Nephron (organoid): ENCODE measurements around the gene ZNF277.
A peak's percentile ranks its signal among the peaks of the same experiment; 100 is the strongest.

Source experiments
- H3K27ac Mint-ChIP-seq, 3 experiments: 2 replicates each; pipeline ENCODE4 v1.8.0; 2020; ENCODE audit warnings: mixed read lengths in 3 of 3, mild to moderate bottlenecking in 2 of 3, moderate library complexity in 1 of 3
- H3K27me3 Mint-ChIP-seq: 2 replicates; pipeline ENCODE4 v1.8.0; 2021; ENCODE audit warnings: low read depth, mild to moderate bottlenecking, moderate library complexity, mixed read lengths
- H3K36me3 Mint-ChIP-seq: 2 replicates; pipeline ENCODE4 v1.8.0; 2020; ENCODE audit warnings: low read depth, mixed read lengths
- H3K4me1 Mint-ChIP-seq: 2 replicates; pipeline ENCODE4 v1.8.0; 2020; ENCODE audit warnings: mixed read lengths
- H3K4me3 Mint-ChIP-seq, 3 experiments: 2 replicates each; pipeline ENCODE4 v1.8.0; 2020; ENCODE audit warnings: mild to moderate bottlenecking in 3 of 3, mixed read lengths in 3 of 3, moderate library complexity in 2 of 3
- H3K9me3 Mint-ChIP-seq: 2 replicates; pipeline ENCODE4 v1.8.0; 2020; ENCODE audit warnings: mixed read lengths
- TF ChIP-seq, protein P1 (sequence below), 3 experiments: fragments of 200-600 bp; sonication (generic); IDR thresholded peaks; one replicate each; pipeline ENCODE4 v1.5.0; 2021; ENCODE audit warnings: antibody characterized with exemption in 3 of 3; ENCODE audit not compliant: unreplicated experiment in 3 of 3

The ZNF277 gene

DNA sequence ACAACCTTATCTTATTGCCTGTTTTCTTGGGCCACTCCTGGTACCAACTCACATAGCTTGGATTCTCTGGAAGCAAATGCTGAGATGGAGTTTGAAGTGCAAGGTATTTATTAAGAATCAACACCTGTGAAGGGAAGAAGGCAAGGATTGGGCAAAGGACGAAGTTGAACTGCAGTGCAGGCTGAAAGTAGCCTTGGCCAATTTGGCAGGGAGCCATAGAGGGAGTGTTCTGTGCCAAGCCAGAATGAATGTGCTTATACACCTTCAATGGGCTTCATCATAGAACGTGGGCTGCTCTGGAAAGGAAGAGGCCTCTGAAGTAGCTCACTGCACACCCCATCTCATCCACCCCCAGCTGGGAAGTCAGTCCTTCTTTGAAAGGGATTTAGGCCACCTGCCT is 163.9 kb downstream of the ZNF277 start:
- Mint-ChIP-seq H3K4me1 (no peaks in the 10 kb centered on the region), H3K27ac (no peak overlapping the region), H3K9me3 (no peaks in the 10 kb centered on the region), H3K4me3 (no peak overlapping the region), H3K27me3 (peaks cover 4% of the 10 kb centered on the region), H3K36me3 (no peaks in the 10 kb centered on the region)
- TF ChIP-seq, protein P1, sequence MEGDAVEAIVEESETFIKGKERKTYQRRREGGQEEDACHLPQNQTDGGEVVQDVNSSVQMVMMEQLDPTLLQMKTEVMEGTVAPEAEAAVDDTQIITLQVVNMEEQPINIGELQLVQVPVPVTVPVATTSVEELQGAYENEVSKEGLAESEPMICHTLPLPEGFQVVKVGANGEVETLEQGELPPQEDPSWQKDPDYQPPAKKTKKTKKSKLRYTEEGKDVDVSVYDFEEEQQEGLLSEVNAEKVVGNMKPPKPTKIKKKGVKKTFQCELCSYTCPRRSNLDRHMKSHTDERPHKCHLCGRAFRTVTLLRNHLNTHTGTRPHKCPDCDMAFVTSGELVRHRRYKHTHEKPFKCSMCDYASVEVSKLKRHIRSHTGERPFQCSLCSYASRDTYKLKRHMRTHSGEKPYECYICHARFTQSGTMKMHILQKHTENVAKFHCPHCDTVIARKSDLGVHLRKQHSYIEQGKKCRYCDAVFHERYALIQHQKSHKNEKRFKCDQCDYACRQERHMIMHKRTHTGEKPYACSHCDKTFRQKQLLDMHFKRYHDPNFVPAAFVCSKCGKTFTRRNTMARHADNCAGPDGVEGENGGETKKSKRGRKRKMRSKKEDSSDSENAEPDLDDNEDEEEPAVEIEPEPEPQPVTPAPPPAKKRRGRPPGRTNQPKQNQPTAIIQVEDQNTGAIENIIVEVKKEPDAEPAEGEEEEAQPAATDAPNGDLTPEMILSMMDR (IDR thresholded peaks at IDR 0.05; ENCODE audit: unreplicated experiment in 3 of 3): no peak

DNA sequence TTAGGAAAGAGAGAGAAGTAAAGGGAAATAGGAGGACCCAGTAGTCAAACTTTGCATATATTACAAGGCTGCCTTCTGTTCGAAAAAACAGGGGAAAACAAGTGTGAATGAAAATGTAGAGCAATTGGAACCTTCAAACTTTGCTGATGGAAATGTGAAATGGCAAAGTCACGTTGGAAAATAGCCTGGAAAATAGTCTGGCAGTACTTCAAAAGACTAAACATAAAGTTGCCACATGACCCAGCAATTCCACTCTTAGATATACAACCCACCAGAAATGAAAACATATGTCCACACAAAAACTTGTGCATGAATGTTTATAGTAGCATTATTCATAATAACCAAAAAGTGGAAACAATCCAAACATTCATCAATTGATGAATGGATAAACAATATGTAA is 165.2 kb downstream of the ZNF277 start:
- no peak overlapping the region for H3K4me3 Mint-ChIP-seq
- TF ChIP-seq, protein P1 (IDR thresholded peaks at IDR 0.05; ENCODE audit: unreplicated experiment in 3 of 3): no peak
- no peaks in the 10 kb centered on the region for H3K9me3 Mint-ChIP-seq
- H3K27me3 Mint-ChIP-seq: peaks cover 4% of the 10 kb centered on the region
- H3K4me1 Mint-ChIP-seq: no peaks in the 10 kb centered on the region
- H3K36me3 Mint-ChIP-seq: no peaks in the 10 kb centered on the region
- peak overlapping the region in 1 of 3 experiments; percentile 3 for H3K27ac Mint-ChIP-seq

DNA sequence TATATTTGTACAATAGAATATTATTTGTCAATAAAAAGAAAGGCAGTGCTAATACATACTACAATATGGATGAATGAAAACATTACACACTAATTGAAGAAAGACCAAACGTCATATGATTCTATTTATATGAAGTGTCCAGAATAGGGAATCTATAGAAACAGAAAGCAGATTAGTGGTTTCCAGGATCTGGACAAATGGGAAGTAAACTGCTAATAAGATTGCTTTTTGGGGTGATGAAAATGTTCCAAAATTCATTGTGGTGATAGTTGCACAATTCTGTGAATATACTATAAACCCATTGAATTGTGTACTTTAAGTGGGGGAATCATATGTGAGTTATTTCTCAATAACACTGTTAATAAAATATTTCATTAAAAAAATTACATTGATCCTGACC is 165.6 kb downstream of the ZNF277 start:
- Mint-ChIP-seq H3K27me3 (peaks cover 4% of the 10 kb centered on the region), H3K9me3 (no peaks in the 10 kb centered on the region), H3K4me3 (no peak overlapping the region), H3K27ac (no peak overlapping the region), H3K4me1 (no peaks in the 10 kb centered on the region), H3K36me3 (no peaks in the 10 kb centered on the region)
- TF ChIP-seq, protein P1 (IDR thresholded peaks at IDR 0.05; ENCODE audit: unreplicated experiment in 3 of 3): no peak

DNA sequence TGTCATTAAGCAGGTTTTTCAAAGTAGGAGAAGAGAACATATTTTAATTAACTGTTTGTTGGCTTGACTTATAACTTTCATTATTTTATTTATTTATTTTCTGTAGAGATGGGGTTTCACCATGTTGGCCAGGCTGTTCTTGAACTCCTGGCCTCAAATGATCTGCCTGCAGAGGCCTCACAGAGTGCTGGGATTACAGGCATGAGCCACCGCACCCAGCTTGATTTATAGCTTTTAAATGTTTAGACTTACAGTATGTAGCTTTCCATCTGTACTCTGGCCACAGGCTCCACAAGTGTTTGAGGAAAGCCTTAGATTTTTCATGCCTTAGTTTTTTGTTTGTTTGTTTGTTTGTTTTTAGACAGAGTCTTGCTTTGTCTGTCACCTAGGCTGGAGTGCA is 171.1 kb downstream of the ZNF277 start:
- Mint-ChIP-seq H3K36me3 (no peaks in the 10 kb centered on the region), H3K4me3 (no peak overlapping the region), H3K27ac (no peak overlapping the region), H3K27me3 (no peaks in the 10 kb centered on the region), H3K4me1 (no peaks in the 10 kb centered on the region), H3K9me3 (no peaks in the 10 kb centered on the region)
- TF ChIP-seq, protein P1 (IDR thresholded peaks at IDR 0.05; ENCODE audit: unreplicated experiment in 3 of 3): no peak

DNA sequence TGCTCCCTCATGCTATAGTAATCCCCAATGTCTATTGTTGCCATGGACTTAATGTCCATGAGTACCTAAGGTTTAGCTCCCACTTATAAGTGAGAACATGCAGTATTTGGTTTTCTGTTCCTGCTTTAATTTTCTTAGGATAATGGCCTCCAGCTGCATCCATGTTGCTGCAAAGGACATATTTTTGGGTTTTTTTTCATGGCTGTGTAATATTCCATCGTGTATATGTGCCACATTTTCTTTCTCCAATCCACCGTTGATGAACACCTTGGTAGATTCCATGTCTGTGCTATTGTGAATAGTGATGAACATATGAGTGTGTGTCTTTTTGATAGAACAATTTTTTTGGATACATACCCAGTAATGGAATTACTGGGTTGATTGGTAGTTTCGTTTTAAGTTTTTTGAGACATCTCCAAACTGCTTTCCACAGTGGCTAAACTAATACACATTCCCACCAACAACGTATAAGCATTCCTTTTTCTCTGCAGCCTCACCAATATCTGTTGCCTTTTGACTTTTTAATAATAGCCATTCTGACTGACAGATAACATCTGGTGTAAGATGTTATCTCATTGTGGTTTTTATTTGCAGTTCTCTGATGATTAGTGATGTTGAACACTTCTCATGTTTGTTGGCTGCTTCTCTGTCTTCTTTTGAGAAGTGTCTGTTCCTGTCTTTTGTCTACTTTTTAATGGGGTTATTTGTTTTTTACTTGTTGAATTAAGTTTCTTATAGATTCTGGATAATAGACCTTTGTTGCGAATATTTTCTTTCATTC is 175.0 kb downstream of the ZNF277 start:
- H3K4me1 Mint-ChIP-seq: no peaks in the 10 kb centered on the region
- H3K36me3 Mint-ChIP-seq: no peaks in the 10 kb centered on the region
- H3K9me3 Mint-ChIP-seq: no peaks in the 10 kb centered on the region
- no peak overlapping the region for H3K4me3 Mint-ChIP-seq
- H3K27me3 Mint-ChIP-seq: peaks cover 4% of the 10 kb centered on the region
- TF ChIP-seq, protein P1 (IDR thresholded peaks at IDR 0.05; ENCODE audit: unreplicated experiment in 3 of 3): no peak
- peak overlapping the region in 1 of 3 experiments; percentile 35 for H3K27ac Mint-ChIP-seq
